ENCODE measurements around the gene ST7.
"Not testable (repeated sequence)": the region's sequence is repeated elsewhere in the genome, so short reads cannot be mapped to it uniquely, and the experiment has no call there.

GRCh38 chr7:117030793-117031192 is 77.5 kb downstream of the ST7 start:
- not testable (repeated sequence) for TF ChIP-seq CTCF (IDR thresholded peaks at IDR 0.05); POLR2AphosphoS5 (IDR thresholded peaks at IDR 0.05; ENCODE audit: low read depth, low read length); TCF7L2 (IDR thresholded peaks at IDR 0.05; ENCODE audit: low read depth, low read length); REST (IDR thresholded peaks at IDR 0.05; ENCODE audit: insufficient read depth in 1 of 2, low read depth in 2 of 2, low read length in 1 of 2)

Measured in Panc1 (cell line).